Hematopoietic multipotent progenitor cell treated with erythropoietin and hydrocortisone succinate and interleukin-3 and kit ligand, for 4 days (in vitro differentiated cells): ENCODE data around the gene HUS1B.

ENCODE experiments used
- DNase-seq: peaks from one replicate; pipeline ENCODE4 v3.0.0-alpha.2; 2015

Gene HUS1B

DNA sequence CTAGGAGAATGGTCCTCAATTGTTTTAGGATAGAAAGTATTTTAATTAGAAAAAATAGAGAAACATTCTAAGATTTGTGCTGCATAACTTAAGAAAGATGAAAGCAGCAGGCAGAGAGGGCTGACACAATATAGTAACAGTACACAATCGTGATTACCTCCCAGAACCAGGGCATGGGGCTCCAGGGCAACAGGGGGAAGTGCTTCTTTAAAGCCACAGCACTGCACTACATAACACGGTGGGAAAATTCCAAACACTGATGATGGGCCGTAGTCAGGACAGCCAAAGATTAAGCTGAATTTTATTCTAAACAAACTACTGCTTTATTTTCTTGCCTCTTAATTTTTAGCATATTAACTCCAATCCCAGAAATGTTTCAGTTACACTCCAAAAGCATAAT lies 21.6 kb upstream of the HUS1B start:
- no peak for DNase-seq

DNA sequence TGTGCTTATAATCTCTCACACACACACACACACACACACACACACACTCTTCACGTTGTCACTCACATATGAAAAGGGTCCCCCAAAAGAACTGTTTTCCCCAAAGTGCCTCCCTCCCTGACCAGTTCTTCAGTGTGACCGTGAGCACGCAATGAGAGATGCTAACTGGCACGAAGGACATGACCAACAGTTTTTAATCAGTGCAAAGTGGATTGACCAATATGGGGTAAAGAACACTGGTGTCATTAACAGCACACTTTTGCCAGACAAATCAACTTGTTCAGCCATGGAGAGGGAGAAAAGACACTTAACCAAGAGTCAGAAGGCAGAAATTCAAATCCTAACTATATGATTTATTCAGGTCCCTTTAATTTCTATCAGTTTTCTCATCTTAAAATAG lies 21.0 kb upstream of the HUS1B start:
- no peak for DNase-seq

DNA sequence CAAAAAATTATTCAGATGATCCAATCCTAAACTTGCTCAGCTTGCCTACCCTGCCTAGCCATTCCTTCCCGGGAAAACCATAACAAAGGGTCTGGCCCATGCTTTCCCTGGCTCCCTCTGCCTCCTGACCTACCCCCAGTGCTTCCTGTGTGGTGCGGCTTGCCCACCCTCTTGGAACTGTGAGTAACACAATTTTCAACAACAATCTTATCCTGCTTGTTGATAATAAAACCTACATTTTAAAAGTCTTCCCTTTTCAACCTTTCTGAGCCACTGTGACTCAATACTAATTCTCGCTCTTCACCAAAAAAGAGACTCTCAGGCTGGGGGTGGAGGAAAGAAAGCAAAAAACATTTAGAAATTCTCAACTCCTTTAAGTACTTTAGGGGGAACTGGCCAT lies 18.1 kb upstream of the HUS1B start:
- no peak for DNase-seq

DNA sequence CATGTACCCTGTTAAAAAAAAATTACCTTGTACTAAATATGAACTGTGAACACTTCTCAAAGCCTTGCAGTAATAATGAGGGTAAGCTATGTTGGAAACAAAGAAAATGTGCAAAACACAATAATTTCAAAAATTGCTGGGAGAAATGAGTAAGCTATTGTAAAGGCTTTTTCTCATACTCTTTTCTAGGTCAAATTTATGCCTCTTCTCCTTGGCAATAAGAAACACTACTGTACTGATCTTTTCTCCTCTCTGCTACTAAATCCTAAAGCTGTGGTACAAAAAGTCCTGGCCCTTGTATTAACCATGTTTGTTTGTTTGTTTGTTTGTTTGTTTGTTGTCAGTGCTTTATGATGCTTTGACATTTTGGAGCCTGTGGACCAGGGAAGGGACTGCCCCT lies 17.5 kb upstream of the HUS1B start:
- no peak for DNase-seq

DNA sequence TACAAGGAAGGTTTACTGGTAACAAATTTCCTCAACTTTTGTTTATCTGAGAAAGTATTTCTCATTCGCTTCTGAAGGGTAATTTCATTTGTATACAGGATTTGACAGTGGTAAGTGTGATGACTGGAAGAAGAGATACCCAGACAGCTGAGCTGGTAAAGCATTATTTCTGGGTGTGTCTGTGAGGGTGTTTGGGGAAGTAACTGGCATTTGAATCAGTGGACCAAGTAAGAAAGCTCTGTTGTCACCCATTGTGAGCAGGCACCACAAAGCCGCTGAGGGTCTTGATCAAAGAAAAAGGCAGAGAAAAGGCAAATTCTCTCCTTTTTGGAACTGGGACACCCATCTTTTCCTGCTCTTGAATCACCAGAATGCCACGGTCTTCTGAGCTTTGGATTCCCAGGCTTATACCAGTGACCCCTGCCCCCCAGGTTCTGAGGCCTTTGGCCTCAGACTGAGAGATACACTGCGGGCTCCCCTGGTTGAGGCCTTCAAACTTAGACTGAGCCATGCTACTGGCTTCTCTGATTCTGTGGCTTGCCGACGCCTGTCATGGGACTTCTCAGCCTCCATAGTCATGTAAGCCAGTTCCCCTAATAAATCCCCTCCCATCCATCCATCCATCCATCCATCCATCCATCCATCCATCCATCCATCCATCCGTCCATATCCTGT lies 10.5 kb upstream of the HUS1B start:
- DNase-seq = peak; percentile 19

DNA sequence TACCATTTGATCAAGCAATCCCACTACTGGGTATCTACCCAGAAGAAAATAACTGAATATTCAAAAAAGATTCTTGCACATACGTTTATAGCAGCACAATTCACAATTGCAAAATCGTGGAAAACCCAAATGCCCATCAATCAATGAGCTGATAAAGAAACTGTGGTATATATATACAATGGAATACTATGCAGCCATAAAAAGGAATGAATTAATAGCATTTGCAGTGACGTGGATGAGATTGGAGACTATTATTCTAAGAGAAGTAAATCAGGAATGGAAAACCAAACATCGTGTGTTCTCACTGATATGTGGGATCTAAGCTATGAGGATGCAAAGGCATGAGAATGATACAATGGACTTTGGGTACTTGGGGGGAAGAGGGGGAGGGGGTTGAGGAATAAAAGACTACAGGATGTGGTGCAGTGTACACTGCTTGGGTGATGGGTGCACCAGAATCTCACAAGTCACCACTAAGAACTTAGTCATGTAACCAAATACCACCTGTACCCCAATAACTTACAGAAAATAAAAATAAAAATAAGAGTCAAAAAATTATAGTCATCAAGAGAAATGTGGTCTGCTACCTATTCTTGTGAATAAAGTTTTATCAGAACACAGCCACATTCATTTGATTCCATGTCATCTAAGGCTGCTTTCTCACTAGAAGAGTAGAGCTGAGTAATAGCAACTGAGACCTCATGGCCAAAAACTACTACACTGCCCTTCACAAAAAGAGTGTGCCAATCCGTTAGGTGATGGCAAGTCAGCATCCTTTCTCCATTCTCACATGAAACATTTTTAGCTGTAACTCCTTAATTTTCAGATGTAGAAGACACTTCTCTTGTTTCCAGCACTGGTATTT lies 8.7 kb upstream of the HUS1B start:
- DNase-seq = no peak

DNA sequence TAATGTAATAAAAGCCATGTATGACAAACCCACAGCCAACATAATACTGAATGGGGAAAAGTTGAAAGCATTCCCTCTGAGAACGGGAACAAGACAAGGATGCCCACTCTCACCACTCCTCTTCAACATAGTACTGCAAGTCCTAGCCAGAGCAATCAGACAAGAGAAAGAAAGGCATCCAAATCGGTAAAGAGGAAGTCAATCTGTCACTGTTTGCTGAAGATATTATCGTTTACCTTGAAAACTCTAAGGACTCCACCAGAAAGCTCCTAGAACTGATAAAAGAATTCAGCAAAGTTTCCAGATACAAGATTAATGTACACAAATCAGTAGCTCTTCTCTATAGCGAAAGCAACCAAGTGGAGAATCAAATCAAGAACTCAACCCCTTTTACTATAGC lies 6.9 kb upstream of the HUS1B start:
- peak; percentile 32 for DNase-seq

DNA sequence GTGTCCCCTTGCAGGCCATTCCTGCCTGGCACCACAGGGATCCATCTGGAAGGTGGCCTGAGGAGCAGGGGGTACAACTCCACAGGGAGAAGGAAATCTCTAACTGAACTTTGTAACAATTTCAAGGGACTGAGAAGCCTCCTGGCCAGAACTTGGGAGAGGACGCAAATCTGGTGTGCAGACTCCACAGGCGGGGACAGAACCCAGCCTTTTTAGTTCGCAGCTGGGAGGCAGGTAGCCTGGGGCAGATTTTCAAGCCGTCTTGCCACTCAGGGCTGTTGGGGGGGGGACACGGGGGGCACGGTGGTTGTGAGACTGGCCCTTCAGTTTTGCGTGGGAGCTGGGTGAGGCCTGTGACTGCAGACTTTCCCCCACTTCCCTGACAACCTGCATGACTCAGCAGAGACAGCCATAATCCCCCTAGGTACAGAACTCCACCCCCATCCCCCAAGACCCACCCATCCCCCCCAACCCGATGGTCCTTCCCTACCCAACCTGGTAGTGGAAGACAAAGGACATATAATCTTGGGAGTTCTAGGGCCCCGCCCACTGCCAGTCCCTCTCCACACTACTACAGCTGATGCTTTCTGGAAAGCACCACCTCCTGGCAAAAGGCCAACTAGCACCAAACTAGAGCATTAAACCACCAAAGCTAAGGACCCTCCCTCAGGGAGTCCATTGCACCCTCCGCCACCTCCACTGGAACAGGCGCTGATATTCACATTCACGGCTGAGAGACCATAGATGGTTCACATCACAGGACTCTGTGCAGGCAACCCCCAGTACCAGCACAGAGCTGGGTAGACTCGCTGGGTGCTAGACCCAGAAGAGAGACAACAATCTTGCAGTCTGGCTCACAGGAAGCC lies 3.0 kb upstream of the HUS1B start:
- peak; percentile 30 for DNase-seq

DNA sequence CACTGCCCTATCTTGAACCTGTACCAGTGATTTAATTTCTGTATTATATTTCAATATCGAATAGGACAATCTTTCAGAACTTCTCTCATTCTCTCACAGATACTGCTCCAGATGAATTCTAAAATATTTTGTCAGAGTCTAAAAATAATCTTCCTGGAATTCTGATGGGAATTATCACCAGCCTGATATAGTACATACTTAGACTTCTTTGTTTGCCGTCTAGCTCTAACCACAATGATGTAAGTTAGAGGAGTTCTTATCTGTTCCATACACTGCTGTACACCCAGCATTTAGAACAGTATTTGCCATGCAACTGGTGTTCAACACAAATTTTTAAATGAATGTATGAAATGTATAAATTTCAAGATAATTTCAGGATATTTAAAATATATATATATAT lies 1.3 kb upstream of the HUS1B start:
- DNase-seq = peak; percentile 75

DNA sequence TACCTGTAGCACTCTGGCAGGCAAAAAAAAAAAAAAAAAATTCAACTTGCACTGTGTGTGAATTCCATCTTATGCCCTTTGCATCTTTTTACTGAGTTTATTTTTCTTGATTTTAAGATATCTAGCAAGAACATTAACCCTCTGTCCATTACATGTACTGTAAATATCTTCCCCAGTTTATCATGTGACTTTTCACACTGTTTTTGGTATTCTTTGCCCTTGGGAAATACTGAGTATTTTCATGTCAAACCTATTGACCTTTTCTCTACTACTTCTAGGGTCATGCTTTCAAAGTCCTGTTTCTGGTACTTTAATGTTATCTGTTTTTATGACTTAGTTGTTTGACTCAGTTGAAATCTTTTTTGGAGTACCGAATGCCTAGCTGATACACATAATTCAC lies 843 bp upstream of the HUS1B start:
- DNase-seq = no peak

DNA sequence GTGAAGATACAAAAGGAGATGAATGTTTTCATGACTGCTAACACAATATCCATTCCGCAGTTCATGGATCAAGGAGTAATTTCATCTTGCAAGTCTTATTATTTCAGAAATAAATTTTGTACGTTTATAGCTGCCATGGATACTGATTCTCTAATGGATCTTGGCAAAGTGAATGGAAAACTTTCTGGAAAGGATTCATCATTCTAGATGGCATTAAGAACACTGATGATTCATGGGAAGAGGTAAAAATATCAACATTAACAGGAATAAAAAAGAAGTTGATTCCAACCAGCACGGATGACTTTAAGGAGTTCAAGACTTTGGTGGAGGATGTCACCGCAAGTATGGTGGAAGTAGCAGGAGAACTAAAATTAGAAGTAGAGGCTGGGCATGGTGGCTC lies 2.8 kb downstream of the HUS1B start:
- no peak for DNase-seq

DNA sequence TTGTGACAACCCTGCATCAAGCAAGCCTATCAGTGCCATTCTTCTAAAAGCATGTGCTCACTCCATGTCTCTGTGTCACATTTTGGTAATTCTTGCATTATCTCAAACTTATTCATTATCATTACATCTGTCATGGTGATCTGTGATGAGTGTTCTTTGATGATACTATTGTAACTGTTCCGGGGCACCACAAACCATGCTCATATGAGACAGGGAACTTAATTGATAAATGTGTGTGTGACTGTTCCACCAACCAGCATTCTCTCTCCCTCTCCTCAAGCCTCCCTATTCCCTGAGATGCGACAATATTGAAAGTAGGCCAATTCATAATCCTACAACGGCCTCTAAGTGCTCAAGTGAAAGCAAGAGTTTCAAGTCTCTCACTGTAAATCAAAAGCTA lies 4.0 kb downstream of the HUS1B start:
- DNase-seq = peak; percentile 18

DNA sequence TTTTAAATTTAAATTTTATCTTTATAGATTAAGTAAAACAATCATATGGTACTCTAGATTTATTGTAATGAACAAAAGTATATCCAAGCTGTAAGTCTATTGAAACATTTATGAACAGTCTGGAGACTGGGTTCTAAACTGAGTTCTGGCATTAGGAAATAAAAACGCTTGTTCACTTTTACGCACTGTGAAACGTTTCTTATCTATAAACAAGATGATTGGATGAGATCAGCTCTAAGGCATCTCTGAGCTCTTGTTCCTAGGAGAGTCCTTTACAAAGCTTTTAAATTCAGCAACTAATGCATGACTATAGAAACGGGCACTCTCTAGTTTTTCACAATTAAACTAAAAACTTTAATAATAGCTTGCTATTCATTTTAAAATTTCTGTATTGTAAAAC lies 6.8 kb downstream of the HUS1B start:
- no peak for DNase-seq

DNA sequence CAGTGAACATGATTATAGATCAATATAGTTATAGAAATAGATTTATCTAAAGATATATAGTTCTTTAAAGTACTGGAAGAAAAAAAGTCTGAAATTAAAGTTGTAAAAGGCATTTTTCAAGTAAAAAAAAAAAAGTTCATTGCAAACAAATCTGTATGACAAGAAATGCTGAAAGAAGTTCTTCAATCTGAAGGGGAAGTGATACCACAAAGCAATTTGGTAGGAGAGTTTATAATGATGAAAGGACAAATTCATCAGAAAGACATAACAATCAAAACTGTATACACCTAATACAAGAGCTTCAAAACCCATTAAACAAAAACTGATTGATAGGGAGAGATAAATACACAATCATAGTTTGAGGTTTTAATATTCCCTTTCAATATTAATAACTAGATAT lies 14.1 kb downstream of the HUS1B start:
- DNase-seq = no peak

DNA sequence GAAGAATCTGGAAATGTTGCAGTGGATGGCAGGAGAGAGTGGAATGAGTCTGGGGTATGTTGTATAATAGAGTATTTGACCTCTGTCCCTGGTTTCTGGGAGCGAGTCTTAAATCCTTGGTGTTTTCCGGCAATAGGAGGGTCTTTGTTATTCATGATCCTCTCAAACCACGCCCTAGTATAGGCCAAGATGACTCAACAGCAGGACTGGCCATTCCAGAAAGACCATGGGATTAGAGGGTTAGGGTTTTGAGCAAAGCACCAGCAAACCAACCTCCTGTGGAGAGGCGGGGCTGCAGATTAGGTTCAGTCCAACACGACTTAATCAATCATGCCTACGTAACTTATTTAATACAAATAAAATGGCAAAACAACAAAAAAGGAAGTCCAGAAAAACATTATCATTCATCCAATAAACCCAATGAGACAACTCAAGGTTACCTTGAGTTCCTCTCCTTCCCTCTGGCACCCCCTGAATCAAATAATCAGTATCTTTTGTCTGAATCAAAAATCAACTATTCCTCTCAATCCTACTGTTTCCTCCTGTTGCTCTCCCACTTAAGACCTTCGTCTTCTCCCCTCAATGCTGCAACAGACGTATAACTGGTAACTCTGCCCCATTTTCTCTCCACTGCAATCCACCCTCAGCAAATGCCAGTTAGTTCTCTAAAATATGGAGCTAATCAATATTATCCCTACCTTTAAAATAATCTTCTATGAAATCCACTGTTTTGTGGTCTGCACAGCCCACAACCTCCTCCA lies 15.5 kb downstream of the HUS1B start:
- DNase-seq = no peak

DNA sequence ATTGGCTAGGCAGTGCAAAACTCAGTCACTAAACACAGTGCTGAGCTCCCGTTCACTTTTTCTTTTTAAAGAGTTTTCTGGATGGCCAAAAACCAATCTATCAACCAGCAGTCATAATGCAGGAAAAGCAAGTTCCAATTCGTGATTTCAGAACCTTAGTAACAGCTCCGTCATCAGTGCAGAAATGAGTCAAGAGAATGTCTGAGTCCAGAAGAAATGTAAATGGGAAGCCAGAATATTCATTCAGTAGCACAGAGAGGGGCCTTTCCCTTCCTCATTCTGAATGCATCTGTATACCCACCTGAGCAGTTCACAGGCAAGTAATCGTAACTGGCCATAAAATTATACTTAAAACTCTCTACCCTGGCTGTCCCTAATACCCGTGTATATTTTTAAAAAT lies 20.4 kb downstream of the HUS1B start:
- no peak for DNase-seq

DNA sequence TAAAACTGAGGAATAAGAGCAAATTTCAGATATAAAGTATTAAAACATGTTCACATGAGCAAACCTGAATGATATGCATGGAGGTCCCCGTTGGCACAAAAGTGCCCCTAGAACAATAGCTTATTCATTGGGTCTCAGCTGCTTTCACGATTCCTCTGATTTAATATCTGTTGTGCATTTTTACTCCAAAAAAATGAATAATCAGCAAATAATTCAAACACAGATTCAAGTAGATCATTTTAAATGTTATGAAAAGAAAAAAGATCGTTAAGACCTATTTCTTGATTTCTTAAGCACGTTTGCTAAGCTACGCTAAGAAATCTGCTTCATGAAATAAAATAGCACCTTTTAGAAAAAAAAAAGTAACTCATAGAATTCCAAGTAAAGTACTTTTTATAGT lies 21.7 kb downstream of the HUS1B start:
- no peak for DNase-seq

DNA sequence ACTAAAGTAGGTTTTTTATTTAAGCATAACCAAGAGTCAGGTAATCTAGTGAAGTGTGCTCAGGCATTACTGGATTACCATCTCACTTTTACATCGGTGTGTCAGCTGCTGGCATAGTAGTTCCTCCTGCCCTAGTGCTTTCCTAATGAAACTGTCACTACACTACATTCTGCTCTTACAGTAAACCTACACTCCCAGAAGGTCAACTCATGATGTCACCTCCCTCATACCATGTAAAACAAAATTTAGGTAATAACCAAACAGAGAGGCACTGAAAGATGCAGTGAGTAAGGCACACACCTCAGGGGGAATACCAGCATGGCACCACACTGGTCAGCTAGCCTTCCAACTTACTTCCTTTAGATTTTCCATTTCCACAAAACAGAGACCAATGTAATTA lies 23.3 kb downstream of the HUS1B start:
- no peak for DNase-seq

DNA sequence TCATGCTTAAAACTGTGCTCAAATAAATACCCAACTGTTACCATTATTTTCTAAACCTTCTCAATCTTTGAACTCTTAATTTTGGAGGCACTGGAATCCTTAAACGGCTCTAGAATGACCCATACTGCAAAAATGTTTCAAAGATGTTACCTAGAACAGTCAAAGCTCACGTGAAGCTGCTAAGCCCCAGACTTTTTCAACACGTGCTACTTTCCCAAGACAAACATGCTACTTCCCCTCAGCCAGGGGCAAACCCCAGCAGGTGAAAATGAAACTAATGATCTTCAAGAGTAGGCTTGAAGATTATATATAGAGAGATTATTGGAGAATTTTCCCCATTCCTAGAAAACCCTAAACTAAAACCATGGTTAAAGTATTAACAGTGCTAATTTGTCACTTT lies 28.1 kb downstream of the HUS1B start:
- DNase-seq = no peak

DNA sequence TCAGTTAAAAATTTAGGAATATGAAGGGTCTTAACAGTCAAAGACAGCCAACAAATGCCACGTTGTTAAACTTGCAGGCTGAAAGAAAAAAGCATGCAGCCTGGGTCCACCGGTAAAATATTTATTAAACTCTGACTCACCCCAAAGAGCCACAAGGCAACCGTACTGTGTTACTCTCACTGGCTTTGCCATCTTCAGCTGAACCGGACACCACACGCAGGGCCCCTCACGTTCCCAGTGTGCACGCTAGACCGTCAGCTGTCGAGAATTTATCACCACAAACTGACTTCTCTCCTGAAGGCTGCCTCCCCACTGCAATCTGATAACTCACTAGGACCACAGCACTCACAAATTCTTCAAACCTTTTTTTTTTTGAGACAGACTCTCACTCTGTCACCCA lies 30.7 kb downstream of the HUS1B start:
- DNase-seq = peak; percentile 29

DNA sequence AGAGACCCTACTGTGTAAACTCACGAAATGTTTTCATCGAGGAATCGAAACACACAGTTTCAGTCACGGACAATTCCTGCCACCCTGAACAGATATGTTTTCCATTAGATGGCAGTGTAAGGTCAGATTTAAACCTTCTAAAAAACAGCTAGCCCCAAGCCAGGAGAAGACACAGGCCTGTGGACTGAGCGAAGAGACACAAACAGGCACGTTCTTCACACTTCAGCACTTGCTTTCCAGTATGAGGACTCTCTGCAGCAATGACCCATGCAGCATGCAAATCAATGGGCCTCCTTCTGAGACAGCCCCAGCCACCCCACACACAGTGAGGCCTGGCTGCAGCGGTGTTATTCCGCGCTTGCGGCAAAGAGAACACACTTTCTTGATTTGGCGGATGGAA lies 31.9 kb downstream of the HUS1B start:
- DNase-seq = peak; percentile 44

DNA sequence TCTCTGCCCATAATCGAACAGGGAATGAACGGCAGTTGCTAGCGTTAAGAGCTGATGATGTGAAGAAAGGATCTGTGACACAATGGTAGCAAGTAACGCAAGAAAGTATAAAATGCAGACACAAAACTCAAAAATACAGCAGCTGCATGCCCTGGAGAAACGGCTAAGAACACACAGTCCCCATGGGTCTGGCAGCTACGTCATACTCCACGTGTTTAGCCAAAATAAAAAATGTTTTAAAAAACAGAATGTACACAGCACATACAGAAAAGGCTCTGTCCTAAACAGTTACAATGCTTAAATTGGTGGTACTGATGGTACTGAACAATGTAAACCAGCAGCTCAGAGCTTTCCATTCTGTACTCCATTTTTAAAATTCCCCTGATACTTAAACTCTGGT lies 34.4 kb downstream of the HUS1B start:
- DNase-seq = no peak

DNA sequence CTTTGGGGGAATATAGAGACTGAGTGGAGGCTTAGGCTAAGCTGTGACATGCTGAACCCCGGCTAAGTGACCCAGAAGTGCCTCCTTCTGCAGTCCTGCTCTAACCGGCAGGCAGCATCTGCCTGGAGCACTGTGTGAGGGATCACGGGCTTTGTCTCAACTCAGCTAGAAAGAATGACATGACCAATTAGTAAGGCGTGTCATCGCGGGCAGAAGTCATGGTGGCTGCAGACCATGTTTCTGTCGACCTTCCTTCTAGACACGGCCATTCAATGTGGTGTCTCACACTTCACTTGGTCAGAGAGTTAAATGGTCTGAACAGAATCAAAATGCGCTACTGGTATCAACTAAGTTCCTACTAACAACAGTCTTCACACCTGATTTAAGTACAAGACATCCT lies 35.0 kb downstream of the HUS1B start:
- DNase-seq = no peak
